Measurements from ENCODE around the gene VWA7. TPM values are rescaled to one million over a fixed set of nuclear protein-coding genes. Genes with fewer than 3 reads are reported as not detected.
A peak's percentile ranks its signal among the peaks of the same experiment; 100 is the strongest.

Gene VWA7
- total and polyA plus RNA-seq, 10 donors: 0.09 to 2.6 (median 1.1) TPM; not detected in 1

GRCh38 chr6:31765910-31766794, 11.0 kb downstream of the VWA7 start:
- Histone ChIP-seq H3K27me3 (replicated peaks in 1 of 7) (no peaks in the 10 kb centered on the region), H3K9me3 (no peaks in the 10 kb centered on the region), H3K4me3 (peak overlapping the region in 2 of 8 donors; percentile 20 to 39), H3K36me3 (peaks cover 0 to 22% (median 5%) of the 10 kb centered on the region in 6 donors), H3K4me1 (peaks cover 0 to 37% (median 21%) of the 10 kb centered on the region in 6 donors), H3K27ac (no peak overlapping the region)
- intact Hi-C loops (cut with DNase I; ENCODE audit: low total_unique reads): no loop called here
- WGBS, 5 donors: 63 to 86% (median 73%) methylated on average over 37 to 42 of the region's 42 CpGs
- DNase-seq: peak; percentile 72
- no peak for TF ChIP-seq CTCF (IDR thresholded peaks at IDR 0.05 in 8 of 11, conservative IDR thresholded peaks at IDR 0.05 in 3 of 11)
- peak in 1 of 3 donors; percentile 18 for TF ChIP-seq POLR2AphosphoS5 (IDR thresholded peaks at IDR 0.05)
- TF ChIP-seq POLR2A (IDR thresholded peaks at IDR 0.05): no peak

- Histone ChIP-seq H3K4me3 (no peak overlapping the region), H3K36me3 (peaks cover 0 to 28% (median 6%) of the 10 kb centered on the region in 6 donors), H3K9me3 (no peaks in the 10 kb centered on the region), H3K27ac (no peak overlapping the region), H3K4me1 (peaks cover 0 to 37% (median 21%) of the 10 kb centered on the region in 6 donors), H3K27me3 (replicated peaks in 1 of 7) (no peaks in the 10 kb centered on the region)
- intact Hi-C loops (cut with DNase I; ENCODE audit: low total_unique reads): no loop called here
- TF ChIP-seq CTCF (IDR thresholded peaks at IDR 0.05 in 8 of 11, conservative IDR thresholded peaks at IDR 0.05 in 3 of 11) (no peak), POLR2AphosphoS5 (IDR thresholded peaks at IDR 0.05) (no peak), POLR2A (IDR thresholded peaks at IDR 0.05) (no peak)
- 75 to 86% (median 84%) methylated on average over 9 of the region's 9 CpGs for WGBS, 5 donors
- peak; percentile 66 for DNase-seq
Observed at GRCh38 chr6:31765559-31765909, 11.6 kb downstream of the VWA7 start.

GRCh38 chr6:31764198-31764597, 12.9 kb downstream of the VWA7 start:
- Histone ChIP-seq H3K36me3 (peaks cover 0 to 42% (median 7%) of the 10 kb centered on the region in 6 donors), H3K4me1 (peaks cover 0 to 27% (median 13%) of the 10 kb centered on the region in 6 donors), H3K4me3 (no peak overlapping the region), H3K27me3 (replicated peaks in 1 of 7) (no peaks in the 10 kb centered on the region), H3K27ac (no peak overlapping the region), H3K9me3 (no peaks in the 10 kb centered on the region)
- peak; percentile 34 for DNase-seq
- TF ChIP-seq POLR2AphosphoS5 (IDR thresholded peaks at IDR 0.05) (no peak), POLR2A (IDR thresholded peaks at IDR 0.05) (no peak), CTCF (IDR thresholded peaks at IDR 0.05 in 8 of 11, conservative IDR thresholded peaks at IDR 0.05 in 3 of 11) (no peak)
- intact Hi-C loops (cut with DNase I; ENCODE audit: low total_unique reads): no loop called here
- WGBS, 5 donors: 84 to 91% (median 87%) methylated on average over 4 of the region's 4 CpGs

GRCh38 chr6:31763619-31763940, 13.5 kb downstream of the VWA7 start:
- intact Hi-C loops (cut with DNase I; ENCODE audit: low total_unique reads): no loop called here
- H3K4me1 ChIP-seq: peaks cover 0 to 24% (median 9%) of the 10 kb centered on the region in 6 donors
- no peak for TF ChIP-seq POLR2A (IDR thresholded peaks at IDR 0.05)
- TF ChIP-seq CTCF (IDR thresholded peaks at IDR 0.05 in 8 of 11, conservative IDR thresholded peaks at IDR 0.05 in 3 of 11): no peak
- no peak for TF ChIP-seq POLR2AphosphoS5 (IDR thresholded peaks at IDR 0.05)
- peak overlapping the region in 3 of 8 donors; percentile 6 to 20 (median 10) for H3K27ac ChIP-seq
- no peaks in the 10 kb centered on the region for H3K9me3 ChIP-seq
- H3K36me3 ChIP-seq: peaks cover 0 to 47% (median 7%) of the 10 kb centered on the region in 6 donors
- H3K4me3 ChIP-seq: no peak overlapping the region
- no peaks in the 10 kb centered on the region for H3K27me3 ChIP-seq (replicated peaks in 1 of 7)
- 52 to 70% (median 60%) methylated on average over 1 of the region's 1 CpG for WGBS, 5 donors
- no peak for DNase-seq

Measured in spleen (tissue), 11 donors.